Measurements from ENCODE around the gene DYRK1B.
"Not testable (repeated sequence)": the region's sequence is repeated elsewhere in the genome, so short reads cannot be mapped to it uniquely, and the experiment has no call there.

DYRK1B gene

GRCh38 chr19:39829702-39830275 is 4.2 kb downstream of the DYRK1B start:
- DNase-seq = no peak

GRCh38 chr19:39828654-39829032 is 5.3 kb downstream of the DYRK1B start:
- DNase-seq = no peak

GRCh38 chr19:39828015-39828653 is 5.8 kb downstream of the DYRK1B start:
- no peak for DNase-seq

- DNase-seq = no peak
Measured at GRCh38 chr19:39827216-39827615, 6.7 kb downstream of the DYRK1B start.

GRCh38 chr19:39826311-39826945 is 7.5 kb downstream of the DYRK1B start:
- DNase-seq = no peak

- DNase-seq = no peak
Measured at GRCh38 chr19:39825531-39826076, 8.4 kb downstream of the DYRK1B start.

GRCh38 chr19:39825093-39825463 is 8.9 kb downstream of the DYRK1B start:
- DNase-seq = no peak

- peak; percentile 81 for DNase-seq
Measured at GRCh38 chr19:39824143-39825092, 9.5 kb downstream of the DYRK1B start.

- no peak for DNase-seq
Measured at GRCh38 chr19:39823686-39824085, 10.3 kb downstream of the DYRK1B start.

- DNase-seq = no peak
Measured at GRCh38 chr19:39820696-39821095, 13.3 kb downstream of the DYRK1B start.

- DNase-seq = no peak
Measured at GRCh38 chr19:39819786-39820185, 14.2 kb downstream of the DYRK1B start.

- no peak for DNase-seq
Measured at GRCh38 chr19:39818626-39819097, 15.3 kb downstream of the DYRK1B start.

- no peak for DNase-seq
Measured at GRCh38 chr19:39817888-39818561, 15.9 kb downstream of the DYRK1B start.

- DNase-seq = no peak
Measured at GRCh38 chr19:39816287-39817048, 17.5 kb downstream of the DYRK1B start.

- no peak for DNase-seq
Measured at GRCh38 chr19:39814595-39814994, 19.4 kb downstream of the DYRK1B start.

GRCh38 chr19:39814111-39814510 is 19.9 kb downstream of the DYRK1B start:
- not testable (repeated sequence) for DNase-seq

- DNase-seq = no peak
Measured at GRCh38 chr19:39813264-39813993, 20.5 kb downstream of the DYRK1B start.

GRCh38 chr19:39811064-39811463 is 22.9 kb downstream of the DYRK1B start:
- no peak for DNase-seq

- DNase-seq = no peak
Measured at GRCh38 chr19:39810424-39810823, 23.5 kb downstream of the DYRK1B start.

GRCh38 chr19:39809368-39809767 is 24.6 kb downstream of the DYRK1B start:
- no peak for DNase-seq

- DNase-seq = not testable (repeated sequence)
Measured at GRCh38 chr19:39808688-39809087, 25.3 kb downstream of the DYRK1B start.

Data from activated T-cell treated with anti-CD3 and anti-CD28 coated beads, Interleukin-2, amount 50 U/mL, for 1 hour (primary cell).